22Rv1 (cell line): ENCODE results near the gene MT1A.

Experiments used
- ZFX ChIP-seq: fragments of 450-650 bp; IDR thresholded peaks from 2 replicates; pipeline ENCODE4 v1.6.1; 2017; ENCODE audit warnings: antibody characterized with exemption, borderline replicate concordance
- TF ChIP-seq, protein P1 (sequence below): fragments of 450-650 bp; IDR thresholded peaks from 2 replicates; pipeline ENCODE4 v1.5.1; 2017; ENCODE audit warnings: mild to moderate bottlenecking

DNA sequence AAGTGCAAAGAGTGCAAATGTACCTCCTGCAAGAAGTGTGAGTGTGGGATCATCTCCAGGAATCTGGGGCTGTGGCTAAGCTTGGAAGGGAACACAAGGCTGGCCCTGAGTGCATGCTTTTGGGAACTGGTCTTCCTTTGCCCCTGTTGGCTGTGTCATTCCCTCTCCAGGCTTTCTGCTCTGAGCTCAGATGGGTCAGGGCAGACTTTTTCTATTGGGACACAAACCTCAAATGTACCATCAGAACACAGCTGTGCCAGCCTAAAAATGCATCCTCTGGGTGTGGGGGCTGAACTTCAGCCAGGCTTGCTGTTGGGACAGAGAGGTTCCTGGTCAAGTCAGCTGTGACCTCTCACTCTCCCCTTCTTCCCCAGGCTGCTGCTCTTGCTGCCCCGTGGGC is 14.1 kb downstream of the MT1A start:
- TF ChIP-seq, protein P1, sequence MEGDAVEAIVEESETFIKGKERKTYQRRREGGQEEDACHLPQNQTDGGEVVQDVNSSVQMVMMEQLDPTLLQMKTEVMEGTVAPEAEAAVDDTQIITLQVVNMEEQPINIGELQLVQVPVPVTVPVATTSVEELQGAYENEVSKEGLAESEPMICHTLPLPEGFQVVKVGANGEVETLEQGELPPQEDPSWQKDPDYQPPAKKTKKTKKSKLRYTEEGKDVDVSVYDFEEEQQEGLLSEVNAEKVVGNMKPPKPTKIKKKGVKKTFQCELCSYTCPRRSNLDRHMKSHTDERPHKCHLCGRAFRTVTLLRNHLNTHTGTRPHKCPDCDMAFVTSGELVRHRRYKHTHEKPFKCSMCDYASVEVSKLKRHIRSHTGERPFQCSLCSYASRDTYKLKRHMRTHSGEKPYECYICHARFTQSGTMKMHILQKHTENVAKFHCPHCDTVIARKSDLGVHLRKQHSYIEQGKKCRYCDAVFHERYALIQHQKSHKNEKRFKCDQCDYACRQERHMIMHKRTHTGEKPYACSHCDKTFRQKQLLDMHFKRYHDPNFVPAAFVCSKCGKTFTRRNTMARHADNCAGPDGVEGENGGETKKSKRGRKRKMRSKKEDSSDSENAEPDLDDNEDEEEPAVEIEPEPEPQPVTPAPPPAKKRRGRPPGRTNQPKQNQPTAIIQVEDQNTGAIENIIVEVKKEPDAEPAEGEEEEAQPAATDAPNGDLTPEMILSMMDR, result no peak
- no peak for TF ChIP-seq ZFX
